ENCODE measurements around the gene VPS45. TPM values are rescaled to one million over a fixed set of nuclear protein-coding genes. Genes with fewer than 3 reads are reported as not detected.

Gene VPS45
- polyA plus RNA-seq, 1 of the 3 experiments (the other 2 are of a cell fraction): 31.5 TPM

DNA sequence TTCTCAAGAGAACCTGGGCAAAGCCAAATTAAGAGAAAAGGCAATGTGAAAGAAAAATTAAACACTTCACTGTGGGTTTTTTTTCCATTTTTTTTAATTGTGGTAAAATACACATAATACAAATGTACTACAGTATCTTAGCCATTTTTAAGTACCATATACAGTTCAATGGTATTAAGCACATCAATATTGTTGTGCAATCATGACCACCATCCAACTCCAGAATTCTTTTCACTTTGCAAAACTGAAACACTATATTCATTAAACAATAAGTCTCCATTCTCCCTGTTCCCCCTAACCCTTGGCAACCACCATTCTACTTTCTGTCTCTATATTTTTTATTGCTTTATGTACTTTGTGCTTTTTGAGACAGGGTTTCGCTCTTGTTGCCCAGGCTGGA lies 39.3 kb upstream of the VPS45 start:
- H4K20me1 ChIP-seq (ENCODE audit: insufficient read depth): no peaks in the 10 kb centered on the region
- H3K9me3 ChIP-seq: no peaks in the 10 kb centered on the region
- H3K27ac ChIP-seq (ENCODE audit: low read depth in 2 of 2, low read length in 1 of 2): no peak overlapping the region
- no peak overlapping the region for H3K4me2 ChIP-seq
- H3K27me3 ChIP-seq (ENCODE audit: insufficient read depth): no peaks in the 10 kb centered on the region
- H3K9me2 ChIP-seq: no peaks in the 10 kb centered on the region
- H3K9ac ChIP-seq: no peak overlapping the region
- 100% methylated on average over 1 of the region's 1 CpG for WGBS (ENCODE audit: low lambda C conversion rate)
- ChIA-PET CTCF (no interaction called here), POLR2A (no interaction called here)
- DNase-seq: no peak
- no peak overlapping the region for H3K4me3 ChIP-seq (ENCODE audit: low read depth in 2 of 2, low read length in 1 of 2)
- H3F3A ChIP-seq (replicated peaks; ENCODE audit: insufficient read depth): no peaks in the 10 kb centered on the region
- no peaks in the 10 kb centered on the region for H3K36me3 ChIP-seq (replicated peaks in 1 of 2; ENCODE audit: control insufficient read depth in 1 of 2, insufficient read depth in 2 of 2, low read length in 1 of 2)
- H3K79me2 ChIP-seq (ENCODE audit: insufficient read depth): no peaks in the 10 kb centered on the region
- no peak overlapping the region for H2AFZ ChIP-seq (ENCODE audit: low read depth)
- TF ChIP-seq RXRA (IDR thresholded peaks at IDR 0.05; ENCODE audit: borderline replicate concordance, low read depth) (no peak), SIN3A (IDR thresholded peaks at IDR 0.05; ENCODE audit: borderline replicate concordance, low read depth, low read length) (no peak), MEF2A (IDR thresholded peaks at IDR 0.05; ENCODE audit: borderline replicate concordance, low read depth) (no peak), CHD2 (IDR thresholded peaks at IDR 0.05; ENCODE audit: low read length, partially characterized antibody) (no peak), YY1 (IDR thresholded peaks at IDR 0.05; ENCODE audit: low read depth) (no peak), RFX5 (IDR thresholded peaks at IDR 0.05; ENCODE audit: low read length) (no peak), ELF1 (IDR thresholded peaks at IDR 0.05) (no peak), JUND (IDR thresholded peaks at IDR 0.05) (no peak), NFIC (IDR thresholded peaks at IDR 0.05; ENCODE audit: borderline replicate concordance) (no peak), RAD21 (IDR thresholded peaks at IDR 0.05; ENCODE audit: low read length) (no peak)
- TF ChIP-seq, protein P1, sequence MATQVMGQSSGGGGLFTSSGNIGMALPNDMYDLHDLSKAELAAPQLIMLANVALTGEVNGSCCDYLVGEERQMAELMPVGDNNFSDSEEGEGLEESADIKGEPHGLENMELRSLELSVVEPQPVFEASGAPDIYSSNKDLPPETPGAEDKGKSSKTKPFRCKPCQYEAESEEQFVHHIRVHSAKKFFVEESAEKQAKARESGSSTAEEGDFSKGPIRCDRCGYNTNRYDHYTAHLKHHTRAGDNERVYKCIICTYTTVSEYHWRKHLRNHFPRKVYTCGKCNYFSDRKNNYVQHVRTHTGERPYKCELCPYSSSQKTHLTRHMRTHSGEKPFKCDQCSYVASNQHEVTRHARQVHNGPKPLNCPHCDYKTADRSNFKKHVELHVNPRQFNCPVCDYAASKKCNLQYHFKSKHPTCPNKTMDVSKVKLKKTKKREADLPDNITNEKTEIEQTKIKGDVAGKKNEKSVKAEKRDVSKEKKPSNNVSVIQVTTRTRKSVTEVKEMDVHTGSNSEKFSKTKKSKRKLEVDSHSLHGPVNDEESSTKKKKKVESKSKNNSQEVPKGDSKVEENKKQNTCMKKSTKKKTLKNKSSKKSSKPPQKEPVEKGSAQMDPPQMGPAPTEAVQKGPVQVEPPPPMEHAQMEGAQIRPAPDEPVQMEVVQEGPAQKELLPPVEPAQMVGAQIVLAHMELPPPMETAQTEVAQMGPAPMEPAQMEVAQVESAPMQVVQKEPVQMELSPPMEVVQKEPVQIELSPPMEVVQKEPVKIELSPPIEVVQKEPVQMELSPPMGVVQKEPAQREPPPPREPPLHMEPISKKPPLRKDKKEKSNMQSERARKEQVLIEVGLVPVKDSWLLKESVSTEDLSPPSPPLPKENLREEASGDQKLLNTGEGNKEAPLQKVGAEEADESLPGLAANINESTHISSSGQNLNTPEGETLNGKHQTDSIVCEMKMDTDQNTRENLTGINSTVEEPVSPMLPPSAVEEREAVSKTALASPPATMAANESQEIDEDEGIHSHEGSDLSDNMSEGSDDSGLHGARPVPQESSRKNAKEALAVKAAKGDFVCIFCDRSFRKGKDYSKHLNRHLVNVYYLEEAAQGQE (IDR thresholded peaks at IDR 0.05; ENCODE audit: low read depth, low read length): no peak
- TF ChIP-seq, protein P2, sequence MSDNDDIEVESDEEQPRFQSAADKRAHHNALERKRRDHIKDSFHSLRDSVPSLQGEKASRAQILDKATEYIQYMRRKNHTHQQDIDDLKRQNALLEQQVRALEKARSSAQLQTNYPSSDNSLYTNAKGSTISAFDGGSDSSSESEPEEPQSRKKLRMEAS (IDR thresholded peaks at IDR 0.05; ENCODE audit: low read depth): no peak
- TF ChIP-seq, protein P3, sequence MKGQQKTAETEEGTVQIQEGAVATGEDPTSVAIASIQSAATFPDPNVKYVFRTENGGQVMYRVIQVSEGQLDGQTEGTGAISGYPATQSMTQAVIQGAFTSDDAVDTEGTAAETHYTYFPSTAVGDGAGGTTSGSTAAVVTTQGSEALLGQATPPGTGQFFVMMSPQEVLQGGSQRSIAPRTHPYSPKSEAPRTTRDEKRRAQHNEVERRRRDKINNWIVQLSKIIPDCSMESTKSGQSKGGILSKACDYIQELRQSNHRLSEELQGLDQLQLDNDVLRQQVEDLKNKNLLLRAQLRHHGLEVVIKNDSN (IDR thresholded peaks at IDR 0.05; ENCODE audit: borderline replicate concordance, low read depth): no peak
- TF ChIP-seq, protein P4, sequence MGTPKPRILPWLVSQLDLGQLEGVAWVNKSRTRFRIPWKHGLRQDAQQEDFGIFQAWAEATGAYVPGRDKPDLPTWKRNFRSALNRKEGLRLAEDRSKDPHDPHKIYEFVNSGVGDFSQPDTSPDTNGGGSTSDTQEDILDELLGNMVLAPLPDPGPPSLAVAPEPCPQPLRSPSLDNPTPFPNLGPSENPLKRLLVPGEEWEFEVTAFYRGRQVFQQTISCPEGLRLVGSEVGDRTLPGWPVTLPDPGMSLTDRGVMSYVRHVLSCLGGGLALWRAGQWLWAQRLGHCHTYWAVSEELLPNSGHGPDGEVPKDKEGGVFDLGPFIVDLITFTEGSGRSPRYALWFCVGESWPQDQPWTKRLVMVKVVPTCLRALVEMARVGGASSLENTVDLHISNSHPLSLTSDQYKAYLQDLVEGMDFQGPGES (IDR thresholded peaks at IDR 0.05; ENCODE audit: low read depth, low read length): no peak
- no peaks in the 10 kb centered on the region for H3K4me1 ChIP-seq (ENCODE audit: control insufficient read depth in 1 of 2, insufficient read depth in 2 of 2, low read depth in 1 of 2, low read length in 1 of 2)
